HG03575 (cell line): ENCODE measurements around the gene COMMD1.

Experiments used
- ATAC-seq: cut with Tn5 transposase; IDR thresholded peaks from one replicate; pipeline ENCODE4 v1.9.1; 2021; ENCODE audit not compliant: unreplicated experiment, insufficient number of reproducible peaks, low FRiP score; ENCODE audit errors: extremely low read depth

The COMMD1 gene

DNA sequence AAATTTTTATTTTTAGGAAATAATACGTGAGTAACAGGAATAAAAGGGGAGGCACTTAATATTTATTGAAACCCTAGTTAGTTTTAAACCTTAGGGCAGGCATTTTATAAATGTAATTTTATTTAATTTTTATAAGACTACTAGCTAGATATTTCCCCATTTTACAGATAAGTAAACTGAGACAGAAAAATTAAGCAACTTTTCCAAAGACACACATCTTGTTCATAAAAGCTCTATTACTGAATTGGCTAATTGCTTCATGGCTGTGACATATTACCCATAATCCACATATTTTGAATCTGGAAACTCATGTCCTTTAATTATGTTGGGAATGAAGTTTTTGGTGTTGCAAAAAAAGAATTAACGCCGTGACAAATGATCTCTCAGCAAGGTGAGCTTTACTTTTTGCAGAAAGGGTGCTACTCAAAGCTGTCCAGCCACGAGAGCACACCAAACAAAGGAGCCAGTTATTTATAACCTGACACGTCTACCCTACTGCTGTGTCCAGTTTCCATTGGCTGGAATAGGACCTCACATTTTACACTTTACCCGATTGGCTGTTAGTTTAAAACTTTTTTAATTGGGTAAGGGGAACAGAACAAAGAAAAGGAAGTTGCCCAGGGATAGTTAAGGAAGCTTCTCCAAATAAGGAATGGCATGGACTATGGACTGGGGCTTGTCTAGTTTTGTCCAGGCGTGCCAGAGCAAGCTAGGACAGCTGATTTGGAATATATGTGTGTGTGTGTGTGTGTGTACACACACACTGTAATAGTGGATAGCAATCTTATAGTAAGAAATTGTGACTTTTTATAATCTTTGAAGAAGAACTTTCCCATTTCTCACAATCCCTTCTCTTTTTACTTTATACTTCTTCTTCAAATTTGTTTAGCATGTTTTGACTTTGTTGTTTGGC lies 54.2 kb downstream of the COMMD1 start:
- ATAC-seq = no peak

DNA sequence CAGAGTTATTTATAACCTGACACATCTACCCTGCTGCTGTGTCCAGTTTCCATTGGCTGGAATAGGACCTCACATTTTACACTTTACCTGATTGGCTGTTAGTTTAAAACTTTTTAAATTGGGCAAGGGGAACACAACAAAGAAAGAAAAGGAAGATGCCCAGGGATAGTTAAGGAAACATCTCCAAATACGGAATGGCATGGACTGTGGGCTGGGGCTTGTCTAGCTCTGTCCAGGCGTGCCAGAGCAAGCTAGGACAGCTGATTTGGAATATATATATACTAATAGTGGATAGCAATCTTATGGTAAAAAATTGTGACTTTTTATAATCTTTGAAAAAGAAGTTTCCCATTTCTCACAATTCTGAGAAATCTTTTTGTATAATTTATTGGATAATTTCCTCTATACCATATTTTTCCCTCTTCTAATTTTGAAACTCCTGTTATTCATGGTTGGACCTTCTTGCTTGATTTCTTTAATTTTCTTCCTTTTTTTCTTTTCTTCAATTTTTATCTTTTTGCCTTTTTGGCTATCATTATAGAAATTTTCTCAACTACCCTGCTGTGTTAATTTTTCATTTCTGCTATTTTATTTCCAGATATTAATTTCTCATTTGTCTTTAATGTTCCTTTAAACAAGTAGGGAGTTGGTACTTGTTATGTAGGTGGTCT lies 55.9 kb downstream of the COMMD1 start:
- no peak for ATAC-seq

DNA sequence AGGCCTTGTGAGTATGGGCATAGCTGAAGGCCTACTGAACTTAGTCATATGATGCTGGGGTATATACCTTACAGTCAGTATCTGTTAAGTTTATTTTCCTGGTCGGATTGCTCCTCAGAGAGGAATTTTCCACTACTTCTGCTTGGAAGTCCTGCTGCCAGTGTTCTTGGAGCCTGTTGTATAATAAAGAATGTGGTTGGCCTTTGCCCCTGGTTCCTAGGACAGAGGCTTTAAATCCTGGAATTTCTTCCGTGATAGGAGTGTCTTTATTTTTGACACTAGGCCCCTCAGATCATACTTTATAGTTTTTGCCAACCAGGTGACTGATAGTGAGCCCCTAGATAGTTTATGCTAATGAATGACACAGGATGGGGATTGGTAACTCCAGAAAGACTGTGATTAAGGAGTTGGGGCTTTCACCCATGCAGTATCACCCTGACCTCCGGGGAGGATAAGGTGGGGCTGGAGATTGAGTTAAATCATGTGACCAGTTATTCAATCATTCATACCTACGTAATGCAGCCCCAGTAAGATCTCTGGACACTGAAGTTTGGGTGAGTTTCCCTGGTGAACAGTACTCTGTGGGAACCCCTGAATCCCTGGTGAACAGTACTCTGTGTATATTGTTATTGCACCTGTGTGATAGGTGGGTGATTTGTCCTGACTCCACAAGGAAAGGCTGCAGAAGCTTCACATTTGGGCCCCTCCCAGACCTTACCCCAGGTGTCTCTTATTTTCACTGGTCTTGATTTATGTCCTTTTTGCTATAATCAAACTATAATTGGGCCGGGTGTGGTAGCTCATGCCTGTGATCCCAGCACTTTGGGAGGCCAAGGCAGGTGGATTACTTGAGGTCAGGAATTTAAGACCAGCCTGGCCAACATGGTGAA lies 56.9 kb downstream of the COMMD1 start:
- no peak for ATAC-seq

DNA sequence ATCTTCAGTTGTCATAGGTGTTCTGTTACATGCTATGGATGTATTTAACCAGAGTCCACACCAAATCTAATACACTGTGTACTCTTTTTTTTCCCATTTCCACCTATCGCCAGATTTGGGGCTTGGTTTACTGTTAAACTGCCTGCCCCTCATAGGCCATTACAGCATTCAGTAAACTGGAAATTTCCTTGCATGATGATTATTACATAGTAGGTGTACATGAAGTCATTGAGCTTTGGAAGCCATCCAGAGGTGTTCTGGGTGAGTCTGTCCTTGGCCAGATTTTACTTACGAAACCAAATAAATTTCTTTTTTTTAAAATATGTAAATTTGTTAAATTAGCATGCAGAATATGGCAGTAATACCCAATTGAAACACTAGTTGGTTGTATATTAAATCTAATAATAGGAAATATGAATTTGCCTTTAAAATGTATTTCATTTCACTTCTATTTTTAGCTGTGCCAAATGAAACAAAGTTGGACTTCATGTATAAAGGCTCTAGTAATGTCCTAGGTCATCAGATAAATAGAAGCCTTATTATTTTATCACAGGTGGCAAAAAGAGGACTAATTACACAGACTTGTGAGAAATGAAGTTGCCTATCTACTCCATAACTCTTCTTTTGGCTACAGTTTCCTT lies 60.7 kb downstream of the COMMD1 start:
- ATAC-seq = no peak

DNA sequence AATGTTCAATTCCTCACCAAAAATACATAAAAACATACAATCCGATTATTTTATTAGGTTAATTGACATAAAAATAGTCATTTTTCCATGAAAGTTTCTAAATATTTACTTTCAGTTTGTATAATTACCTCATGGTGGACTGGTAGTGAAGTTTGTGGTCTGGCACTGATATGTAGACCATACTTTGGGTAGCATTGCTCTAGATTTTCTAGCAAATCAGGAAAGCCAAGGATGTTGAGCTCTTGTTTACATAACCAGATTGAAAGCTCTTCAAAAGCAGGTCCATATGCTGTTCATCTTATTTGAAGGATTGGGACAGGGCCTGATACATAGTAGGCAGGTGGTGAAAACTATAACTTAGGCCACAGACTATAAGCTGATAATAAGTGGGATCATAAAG lies 61.8 kb downstream of the COMMD1 start:
- no peak for ATAC-seq

DNA sequence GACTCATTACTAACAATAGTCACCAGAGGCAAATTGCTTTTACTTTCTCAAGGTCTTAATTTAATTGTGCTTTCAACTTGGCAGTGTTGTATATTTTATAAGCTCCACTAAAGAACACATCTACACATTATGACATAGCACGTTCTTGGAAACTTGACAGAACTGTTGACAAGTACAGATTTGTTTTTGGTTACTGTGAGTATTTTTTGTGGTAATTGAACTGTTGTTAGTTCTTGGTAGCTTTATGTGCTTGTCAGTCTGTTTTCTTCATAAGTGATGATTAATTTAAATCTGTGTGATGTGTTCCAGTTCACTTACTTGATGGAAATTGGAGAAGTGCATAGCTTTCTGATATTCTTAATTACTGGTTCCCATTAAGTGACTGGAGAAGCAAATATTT lies 63.9 kb downstream of the COMMD1 start:
- no peak for ATAC-seq

DNA sequence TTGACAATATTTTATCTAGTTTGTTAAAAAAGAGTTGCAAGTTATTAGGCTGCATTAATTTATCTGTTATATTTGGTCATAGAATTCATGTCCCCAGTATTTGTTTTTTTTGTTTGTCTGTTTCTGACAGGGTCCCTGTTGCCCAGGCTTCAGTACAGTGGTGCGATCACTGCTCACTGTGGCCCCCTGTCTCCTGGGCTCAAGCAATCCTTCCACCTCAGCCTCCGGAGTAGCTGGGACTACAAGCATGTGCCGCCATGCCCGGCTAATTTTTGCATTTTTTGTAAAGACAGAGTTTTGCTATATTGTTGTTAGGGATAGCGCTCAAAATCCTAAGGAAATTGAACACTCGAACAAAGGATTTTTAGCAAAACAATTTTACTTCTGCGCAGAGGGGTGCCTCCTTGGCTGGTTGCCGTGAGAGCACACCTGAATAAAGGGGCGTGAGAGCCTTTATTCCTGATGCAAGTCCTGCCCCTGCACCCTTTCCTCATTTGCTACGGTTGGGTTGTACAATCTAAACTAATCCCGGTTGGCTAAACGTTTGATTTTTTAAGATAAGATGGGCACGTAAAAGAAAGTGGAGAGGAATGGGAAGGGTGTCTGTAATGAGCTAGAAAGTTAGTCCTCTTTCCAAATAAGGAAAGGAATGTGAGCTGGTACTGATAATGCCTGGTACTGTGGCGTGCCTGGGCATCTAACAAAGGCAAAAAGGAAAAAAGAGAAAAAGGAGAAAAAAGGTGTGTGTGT lies 65.5 kb downstream of the COMMD1 start:
- no peak for ATAC-seq

DNA sequence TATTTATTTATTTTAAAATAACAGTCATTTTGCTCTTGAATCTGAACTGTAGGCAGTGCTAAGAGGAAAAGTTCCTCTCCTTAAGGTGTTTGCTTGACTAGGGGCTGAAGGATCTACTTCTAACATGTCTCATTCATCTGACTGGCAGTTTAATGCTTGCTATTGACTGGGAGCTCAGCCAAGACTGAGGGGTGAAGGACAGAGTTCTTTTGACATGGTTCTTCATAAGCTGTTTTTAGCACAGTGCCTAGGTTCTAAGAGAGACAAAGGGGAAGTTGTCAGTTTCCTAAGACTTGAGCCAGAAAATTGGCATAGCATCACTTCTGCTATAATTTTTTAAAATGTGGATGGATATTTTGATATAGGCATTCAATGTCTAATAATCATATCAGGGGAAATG lies 73.0 kb downstream of the COMMD1 start:
- no peak for ATAC-seq

DNA sequence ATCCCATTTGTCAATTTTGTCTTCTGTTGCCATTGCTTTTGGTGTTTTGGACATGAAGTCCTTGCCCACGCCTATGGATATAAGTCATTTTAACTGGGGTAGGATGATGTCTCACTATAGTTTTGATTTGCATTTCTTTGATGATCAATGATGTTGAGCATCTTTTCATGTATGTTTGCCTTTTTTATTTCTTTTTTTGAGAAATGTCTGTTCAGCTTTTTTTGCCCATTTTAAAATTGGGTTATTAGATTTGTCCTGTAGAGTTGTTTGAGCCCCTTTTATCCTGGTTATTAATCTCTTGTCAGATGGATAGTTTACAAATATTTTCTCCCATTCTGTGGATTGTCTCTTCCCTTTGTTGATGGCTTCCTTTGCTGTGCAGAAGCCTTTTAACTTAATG lies 75.3 kb downstream of the COMMD1 start:
- ATAC-seq = no peak

DNA sequence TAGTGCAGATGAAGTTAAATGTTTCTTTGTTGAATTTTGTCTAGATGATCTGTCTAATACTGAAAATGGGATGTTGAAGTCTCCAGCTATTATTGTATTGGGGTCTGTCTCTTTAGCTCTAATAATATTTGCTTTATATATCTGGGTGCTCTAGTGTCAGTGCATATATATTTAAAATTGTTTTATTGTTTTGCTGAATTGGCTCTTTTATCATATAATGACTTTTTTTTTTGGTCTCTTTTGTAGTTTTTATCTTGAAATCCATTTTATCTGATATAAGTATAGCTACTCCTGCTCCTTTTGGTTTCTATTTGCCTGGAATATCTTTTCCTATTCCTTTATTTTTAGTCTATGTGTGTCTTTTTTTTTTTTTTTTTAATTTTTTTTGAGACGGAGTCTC lies 79.2 kb downstream of the COMMD1 start:
- ATAC-seq = no peak

DNA sequence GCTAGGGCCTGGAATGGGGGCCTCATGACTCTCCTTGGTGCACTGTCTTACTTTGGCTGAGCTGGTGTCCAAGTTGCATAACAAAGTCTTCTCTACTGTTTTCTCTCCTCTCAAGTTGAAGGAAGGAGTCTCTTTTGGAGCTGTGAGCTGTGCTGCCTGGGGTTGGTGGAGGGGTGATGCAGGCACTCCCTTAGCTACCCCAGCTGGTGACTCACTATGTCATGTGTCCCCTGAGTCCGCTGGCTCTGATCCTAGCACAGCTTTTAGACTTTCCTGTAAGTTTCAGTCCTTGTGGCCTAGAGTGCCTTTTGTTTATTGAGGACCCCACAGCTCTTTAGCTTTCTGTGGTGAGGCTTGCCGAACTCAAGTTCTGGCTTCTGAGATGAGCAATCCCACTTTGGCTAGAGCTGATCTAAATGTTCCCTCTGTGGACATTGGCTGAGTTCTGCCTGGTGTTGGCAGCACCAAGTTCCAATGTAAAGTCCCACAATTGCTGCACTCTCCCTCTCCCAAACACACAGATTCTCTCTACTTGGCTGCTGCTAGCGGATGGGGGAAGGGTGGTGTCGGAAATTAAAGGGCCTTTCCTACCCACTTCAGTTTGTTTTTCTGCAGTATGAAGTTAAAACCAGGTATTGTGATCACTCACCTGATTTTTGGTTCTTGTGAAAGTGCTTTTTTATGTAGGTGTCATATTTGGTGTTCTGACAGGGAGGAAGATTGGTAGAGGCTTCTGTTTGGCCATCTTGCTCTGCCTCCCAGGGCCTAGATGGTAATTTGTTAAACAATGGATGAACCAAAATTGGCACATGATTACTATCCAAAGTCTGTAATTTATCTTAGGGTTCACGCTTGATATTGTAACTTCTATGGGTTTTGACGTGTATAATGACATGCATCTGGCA lies 83.2 kb downstream of the COMMD1 start:
- ATAC-seq = no peak

DNA sequence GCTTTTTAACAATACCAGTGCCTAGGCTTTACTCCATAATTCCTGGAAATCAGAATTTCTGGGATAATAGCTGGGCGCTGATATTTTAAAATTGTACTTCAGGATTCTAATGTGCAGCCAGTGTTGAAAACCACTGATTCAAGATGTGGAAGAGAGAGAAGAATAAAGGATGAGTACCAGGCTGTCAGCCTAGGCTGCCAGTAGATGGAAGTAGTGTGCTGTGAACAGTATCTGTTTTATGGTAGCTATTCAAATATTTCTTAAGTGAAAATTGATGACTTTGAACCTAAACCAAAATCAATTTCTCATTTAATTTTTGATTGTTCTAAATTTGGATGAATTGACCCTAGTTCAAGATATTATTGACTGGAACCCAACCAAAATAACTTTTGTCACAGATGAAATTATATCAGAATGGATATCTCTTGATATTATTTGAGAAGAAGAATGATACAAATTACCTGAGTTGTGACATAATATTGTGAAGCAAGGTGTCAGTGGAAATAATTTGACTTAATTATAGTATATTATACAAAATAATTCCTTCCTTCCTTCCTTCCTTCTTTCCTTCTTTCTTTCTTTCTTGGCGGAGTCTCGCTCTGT lies 88.0 kb downstream of the COMMD1 start:
- no peak for ATAC-seq

DNA sequence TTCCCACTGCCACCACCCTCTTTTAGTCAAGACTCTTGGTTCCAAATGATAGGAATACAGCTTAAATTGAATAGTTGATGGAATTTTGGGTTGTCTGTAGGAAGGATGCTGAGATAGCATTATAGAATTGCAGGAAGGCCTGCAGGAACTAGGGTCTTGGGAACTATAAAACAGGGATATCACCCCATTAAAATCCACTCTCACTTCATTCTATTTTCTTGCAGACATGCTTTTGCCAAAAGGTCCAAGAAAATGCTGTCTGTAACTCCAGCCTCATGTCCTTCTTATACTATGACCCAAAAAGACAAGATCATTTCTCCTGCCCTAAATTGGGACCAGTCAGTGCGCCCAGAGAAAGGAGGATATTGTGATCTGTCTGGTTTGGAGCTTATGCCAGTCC lies 89.1 kb downstream of the COMMD1 start:
- no peak for ATAC-seq

DNA sequence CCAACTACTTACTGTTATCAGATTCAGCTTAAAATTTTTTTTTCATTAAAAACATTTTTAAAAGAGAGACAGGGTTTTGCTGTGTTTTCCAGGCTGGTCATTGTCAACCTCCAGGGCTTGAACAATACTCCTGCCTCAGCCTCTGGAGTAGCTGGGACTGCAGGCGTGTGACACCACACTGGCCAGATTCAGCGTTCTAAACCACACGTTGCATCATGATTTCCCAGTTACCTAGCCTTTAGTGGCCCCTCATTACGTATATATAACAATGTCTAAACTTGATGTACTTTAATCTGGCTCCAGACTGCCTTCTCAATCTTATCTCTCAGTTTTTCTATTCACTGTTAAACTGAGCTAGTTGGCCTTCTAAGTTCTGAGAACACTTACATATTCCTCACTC lies 89.6 kb downstream of the COMMD1 start:
- ATAC-seq = no peak

DNA sequence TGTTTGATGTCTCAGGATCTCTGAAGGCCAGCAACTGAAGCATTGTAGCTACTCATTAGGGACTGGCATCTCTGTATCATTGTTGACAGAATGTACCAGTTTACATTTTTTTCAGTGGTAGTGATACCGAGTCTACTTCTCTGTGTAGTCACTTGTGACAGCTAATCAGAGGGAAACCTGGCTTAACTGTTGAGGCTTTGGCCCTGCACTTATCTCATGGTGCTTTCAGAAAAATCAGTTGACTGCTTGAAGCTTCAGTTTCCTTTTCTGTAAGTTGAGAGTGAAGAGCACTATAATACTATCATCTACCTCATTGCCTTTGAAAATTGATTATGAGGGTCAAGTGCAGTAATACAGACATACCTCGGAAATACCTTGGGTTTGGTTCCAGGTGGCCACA lies 90.0 kb downstream of the COMMD1 start:
- peak; percentile 52 for ATAC-seq

DNA sequence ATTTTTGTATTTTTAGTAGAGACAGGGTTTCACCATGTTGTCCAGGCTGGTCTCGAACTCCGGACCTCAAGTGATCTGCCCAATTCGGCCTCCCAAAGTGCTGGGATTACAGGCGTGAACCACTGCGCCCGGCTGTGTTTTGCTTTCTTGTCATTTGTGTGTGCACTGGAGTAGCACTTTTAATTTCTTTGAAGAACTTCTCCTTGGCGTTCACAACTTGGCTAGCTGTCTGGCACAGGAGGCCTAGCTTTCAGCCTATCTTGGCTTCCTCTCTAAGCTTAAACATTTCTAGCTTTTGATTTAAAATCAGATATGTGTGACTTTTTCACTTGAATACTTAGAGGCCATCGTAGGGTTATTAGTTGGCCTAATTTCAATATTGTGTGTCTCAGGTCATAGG lies 93.0 kb downstream of the COMMD1 start:
- ATAC-seq = no peak

DNA sequence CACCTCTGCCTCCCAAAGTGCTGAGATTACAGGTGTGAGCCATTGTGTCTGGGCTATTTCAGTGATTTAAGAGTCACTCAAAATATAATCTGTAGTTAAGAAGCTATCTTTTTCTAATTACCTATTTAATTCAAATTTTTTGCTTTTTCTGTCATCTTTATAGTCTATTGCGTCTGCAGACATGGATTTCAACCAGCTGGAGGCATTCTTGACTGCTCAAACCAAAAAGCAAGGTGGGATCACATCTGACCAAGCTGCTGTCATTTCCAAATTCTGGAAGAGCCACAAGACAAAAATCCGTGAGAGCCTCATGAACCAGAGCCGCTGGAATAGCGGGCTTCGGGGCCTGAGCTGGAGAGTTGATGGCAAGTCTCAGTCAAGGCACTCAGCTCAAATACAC lies 95.1 kb downstream of the COMMD1 start:
- ATAC-seq = no peak
